GM19025 (cell line): ENCODE data around the gene ATG13.
"Not testable (repeated sequence)": the region's sequence is repeated elsewhere in the genome, so short reads cannot be mapped to it uniquely, and the experiment has no call there.

Experiments
- ATAC-seq: cut with Tn5 transposase; IDR thresholded peaks from one replicate; pipeline ENCODE4 v1.9.1; 2021; ENCODE audit warnings: mild to moderate bottlenecking, low read depth, moderate library complexity; ENCODE audit not compliant: unreplicated experiment

The ATG13 gene

GRCh38 chr11:46617134-46617971 is at the start of gene ATG13, which contains the start of gene HARBI1:
ATG13 (plus strand) TSS chr11:46617553; CDS start chr11:46644292, 26,739 bp downstream.
HARBI1 (minus strand) TSS chr11:46617227; CDS start chr11:46616237, 990 bp downstream.
- ATAC-seq, result peak; percentile 95

DNA sequence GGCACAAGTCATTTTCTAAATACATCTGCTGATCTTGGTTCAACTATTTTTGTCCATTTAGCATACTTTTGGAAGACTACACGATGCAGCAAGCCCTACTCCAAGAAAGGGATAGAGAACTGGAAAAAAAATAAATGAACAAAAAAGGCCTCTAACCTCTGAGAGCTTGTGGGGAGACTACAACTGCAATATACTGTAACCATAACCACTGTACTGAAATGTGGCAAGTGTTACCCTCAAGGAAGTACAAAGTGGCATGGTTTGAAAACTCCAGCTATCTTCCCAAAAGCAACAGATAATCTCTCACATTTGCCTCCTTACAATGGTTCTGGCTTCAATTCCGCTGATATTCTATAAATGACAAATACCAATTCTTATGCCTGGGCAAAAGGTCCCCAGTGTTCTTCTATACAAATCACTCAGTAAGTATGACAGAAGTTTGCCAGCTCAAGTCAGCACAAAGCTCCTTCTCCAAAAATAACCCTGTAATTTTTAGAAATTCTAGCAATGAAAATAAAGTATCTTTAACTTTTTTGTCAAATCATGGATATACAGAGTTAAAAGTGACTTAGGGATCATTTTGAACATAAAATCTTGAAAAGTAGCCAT is 46.5 kb upstream of the ATG13 start:
- no peak for ATAC-seq

DNA sequence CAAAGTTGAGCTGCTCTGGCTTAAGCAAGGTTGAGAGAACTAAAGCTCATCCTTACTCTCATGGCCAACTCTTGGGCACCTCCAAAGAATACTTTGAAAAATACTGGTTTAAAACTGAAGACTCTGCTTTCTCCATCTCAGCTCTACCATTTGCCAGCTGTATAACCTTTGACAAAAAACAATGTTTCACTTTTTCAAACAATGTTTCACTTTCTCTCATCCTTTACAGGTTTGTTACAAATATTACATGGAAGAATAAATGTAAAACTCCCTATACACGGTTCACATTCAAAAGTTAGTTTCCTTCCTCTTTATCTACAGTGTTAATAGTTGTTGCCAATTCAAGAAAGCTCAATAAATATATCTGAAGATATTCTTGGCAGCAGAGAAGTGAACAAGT is 42.7 kb upstream of the ATG13 start:
- no peak for ATAC-seq

GRCh38 chr11:46577058-46577457 is 40.3 kb upstream of the ATG13 start:
- no peak for ATAC-seq

- ATAC-seq, result no peak
Observed at GRCh38 chr11:46582588-46582987, 34.8 kb upstream of the ATG13 start.

- ATAC-seq, result not testable (repeated sequence)
Observed at GRCh38 chr11:46583513-46583912, 33.8 kb upstream of the ATG13 start.

GRCh38 chr11:46588131-46588530 is 29.2 kb upstream of the ATG13 start:
- ATAC-seq, result no peak

- no peak for ATAC-seq
Observed at GRCh38 chr11:46588915-46589314, 28.4 kb upstream of the ATG13 start.

- ATAC-seq, result no peak
Observed at GRCh38 chr11:46590740-46591605, 26.4 kb upstream of the ATG13 start.

- peak; percentile 79 for ATAC-seq
Observed at GRCh38 chr11:46593550-46594373, 23.6 kb upstream of the ATG13 start, which contains the start of gene AMBRA1. AMBRA1 (minus strand) TSS chr11:46594023; CDS start chr11:46548380, 45,643 bp downstream.

GRCh38 chr11:46594374-46594700 is 23.0 kb upstream of the ATG13 start:
- no peak for ATAC-seq

- no peak for ATAC-seq
Observed at GRCh38 chr11:46594785-46595184, 22.6 kb upstream of the ATG13 start.

- ATAC-seq, result no peak
Observed at GRCh38 chr11:46597155-46597554, 20.2 kb upstream of the ATG13 start.

GRCh38 chr11:46597609-46598219 is 19.6 kb upstream of the ATG13 start:
- no peak for ATAC-seq

DNA sequence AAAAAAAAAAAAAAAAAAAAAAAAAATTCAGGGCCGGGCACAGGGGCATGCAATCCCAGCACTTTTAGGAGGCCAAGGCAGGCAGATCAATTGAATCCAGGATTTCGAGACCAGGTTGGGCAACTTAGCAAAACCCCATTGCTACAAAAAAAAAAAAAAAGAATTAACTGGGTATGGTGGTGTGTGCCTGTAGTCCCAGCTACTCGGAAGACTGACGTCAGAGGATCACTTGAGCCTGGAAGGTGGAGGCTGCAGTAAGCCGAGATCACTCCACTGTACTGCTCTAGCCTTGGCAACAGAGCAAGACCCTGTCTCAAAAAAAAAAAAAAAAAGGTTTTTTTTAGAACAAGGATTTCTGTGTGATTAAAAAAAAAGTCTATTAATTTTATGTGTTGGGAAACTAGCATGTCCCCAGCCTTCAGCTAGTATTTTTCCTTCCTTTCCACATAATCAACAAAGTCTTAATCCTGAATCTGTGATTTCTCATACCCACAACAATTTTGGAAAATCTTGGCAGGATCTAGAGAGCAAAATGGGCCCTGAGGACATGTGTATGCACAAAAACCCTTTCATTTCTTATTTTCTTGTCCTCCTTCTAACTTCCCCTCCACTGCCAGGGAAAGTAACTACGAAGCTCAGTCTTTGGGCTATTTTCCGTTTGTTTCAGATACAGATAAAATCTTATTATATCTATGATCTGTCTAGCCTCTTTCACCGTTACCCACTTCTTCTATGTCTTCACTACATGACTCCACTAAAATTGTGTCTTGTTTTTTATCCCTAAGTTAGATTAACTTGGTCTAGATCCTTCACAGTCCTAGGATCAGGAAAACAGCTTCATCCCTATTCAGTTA is 17.8 kb upstream of the ATG13 start:
- no peak for ATAC-seq

DNA sequence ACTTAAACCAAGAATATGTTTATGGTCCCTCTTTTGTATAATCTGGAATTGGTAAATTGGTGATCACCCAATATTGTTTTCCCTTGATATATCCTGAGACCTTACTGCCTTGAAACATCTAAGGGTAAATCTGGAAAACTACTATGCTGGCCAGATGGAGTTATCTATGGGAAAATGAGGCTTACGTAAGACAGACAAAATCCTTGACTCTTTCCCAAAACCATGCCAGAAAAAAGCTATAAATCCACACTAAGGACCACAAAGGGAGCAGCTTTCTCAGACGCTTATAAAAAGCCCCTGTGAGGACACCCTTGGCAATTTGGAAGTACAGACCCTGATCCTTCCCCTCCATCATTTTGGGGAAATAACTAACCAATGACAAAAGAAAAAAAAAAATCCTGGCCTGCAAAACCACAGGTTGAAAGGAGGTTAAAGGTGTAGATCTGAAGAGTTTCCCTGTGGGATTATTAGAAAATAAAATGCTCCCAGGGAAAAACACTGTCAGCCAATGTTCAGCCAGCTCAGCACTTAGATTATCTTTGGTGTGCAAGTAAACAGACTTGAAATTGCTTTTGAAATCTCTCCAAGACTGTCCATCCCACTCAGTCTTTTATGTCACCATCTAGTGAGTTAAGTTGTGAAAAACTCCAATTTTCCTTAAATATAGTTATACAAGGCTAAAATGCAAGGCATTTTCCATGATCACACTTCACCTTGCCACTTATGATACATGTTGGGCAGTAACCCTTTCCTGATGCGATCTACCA is 17.0 kb upstream of the ATG13 start:
- no peak for ATAC-seq

DNA sequence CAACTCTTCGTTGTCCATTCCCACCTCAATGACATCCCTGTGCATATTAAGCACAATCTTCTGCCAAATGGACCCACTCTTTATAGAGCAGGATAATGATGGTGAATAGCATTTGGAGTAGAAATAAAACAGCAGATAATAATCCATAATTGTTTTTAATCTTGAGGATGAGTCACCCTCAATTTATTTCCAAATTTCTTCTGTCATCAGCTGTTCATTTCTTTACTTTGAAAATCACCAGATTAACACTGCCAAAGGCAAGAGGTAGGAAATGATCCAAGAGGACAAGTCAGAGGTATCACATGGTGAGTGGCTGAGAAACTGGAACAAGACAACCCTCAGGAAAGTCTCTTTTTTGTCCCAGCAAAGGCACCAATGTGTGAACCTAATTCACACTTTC is 16.2 kb upstream of the ATG13 start:
- ATAC-seq, result no peak

- no peak for ATAC-seq
Observed at GRCh38 chr11:46603704-46604308, 13.5 kb upstream of the ATG13 start.
